ENCODE results near the gene TMEM150B.

Gene TMEM150B, protein sequence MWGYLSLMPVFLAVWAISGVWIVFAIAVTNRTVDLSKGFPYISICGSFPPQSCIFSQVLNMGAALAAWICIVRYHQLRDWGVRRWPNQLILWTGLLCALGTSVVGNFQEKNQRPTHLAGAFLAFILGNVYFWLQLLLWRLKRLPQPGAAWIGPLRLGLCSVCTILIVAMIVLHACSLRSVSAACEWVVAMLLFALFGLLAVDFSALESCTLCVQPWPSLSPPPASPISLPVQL

DNA sequence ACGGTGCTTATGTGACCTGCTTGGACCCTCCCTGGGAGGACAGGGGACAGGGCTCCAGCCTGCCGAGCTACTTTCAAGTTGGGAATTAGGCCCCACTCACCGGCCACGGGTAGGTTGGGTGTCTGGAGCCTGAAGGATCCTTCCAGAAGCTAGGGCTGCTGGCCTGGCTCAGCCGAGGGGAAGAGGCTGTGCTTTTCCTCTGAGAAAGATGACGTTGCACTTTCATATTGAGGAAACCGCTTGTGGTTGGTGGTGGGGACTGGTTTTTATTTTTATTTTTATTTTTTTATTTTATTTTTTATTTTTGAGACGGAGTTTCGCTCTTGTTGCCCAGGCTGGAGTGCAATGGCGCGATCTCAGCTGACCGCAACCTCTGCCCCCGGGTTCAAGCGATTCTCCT is at the start of gene TMEM150B:
TSS of gene TMEM150B (minus strand) at position 170 of the 400 bp plus-strand sequence. CDS start 4,305 bp downstream, outside the sequence.
- in situ Hi-C loops (cut with MboI; ENCODE audit: low sequenced_read_pairs) = no loop called here

DNA sequence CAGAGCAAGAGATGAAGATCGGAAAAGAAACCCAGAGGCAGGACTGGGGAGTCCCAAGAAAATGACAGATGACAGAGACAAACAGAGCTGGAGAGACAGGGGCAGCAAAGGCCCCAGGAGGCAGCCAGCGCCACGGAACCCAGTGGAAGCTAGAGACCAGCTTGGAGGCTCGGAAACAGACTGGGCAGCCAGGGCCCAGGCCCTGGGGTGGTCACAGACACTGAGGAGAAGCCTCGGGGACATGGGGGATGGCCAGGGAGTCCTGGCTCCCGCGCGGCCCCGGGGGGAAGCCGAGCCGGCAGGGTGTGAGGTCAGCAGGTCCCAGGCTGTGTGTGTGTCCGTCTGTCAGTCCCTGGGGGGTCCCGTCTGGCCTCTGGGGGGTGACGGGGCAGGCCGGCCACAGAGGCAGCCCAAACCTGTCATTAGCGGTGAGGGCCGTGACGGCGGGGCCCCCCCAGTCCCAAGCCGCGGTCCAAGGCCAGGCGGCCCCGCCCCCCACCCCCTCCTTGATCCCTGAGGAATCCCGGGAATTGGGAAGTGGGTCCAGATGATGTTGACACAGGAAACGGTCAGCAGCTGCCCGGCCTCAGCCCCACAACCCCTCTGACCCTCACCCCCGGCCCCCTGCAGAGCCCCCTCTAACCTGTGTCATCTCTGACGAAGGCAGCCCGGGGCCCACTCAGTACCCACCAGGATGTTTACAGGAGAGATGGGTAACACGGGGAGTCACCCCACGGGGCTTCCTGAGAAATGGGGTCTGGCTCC is 49.0 kb upstream of the TMEM150B start:
- in situ Hi-C loops (cut with MboI; ENCODE audit: low sequenced_read_pairs) = no loop called here

DNA sequence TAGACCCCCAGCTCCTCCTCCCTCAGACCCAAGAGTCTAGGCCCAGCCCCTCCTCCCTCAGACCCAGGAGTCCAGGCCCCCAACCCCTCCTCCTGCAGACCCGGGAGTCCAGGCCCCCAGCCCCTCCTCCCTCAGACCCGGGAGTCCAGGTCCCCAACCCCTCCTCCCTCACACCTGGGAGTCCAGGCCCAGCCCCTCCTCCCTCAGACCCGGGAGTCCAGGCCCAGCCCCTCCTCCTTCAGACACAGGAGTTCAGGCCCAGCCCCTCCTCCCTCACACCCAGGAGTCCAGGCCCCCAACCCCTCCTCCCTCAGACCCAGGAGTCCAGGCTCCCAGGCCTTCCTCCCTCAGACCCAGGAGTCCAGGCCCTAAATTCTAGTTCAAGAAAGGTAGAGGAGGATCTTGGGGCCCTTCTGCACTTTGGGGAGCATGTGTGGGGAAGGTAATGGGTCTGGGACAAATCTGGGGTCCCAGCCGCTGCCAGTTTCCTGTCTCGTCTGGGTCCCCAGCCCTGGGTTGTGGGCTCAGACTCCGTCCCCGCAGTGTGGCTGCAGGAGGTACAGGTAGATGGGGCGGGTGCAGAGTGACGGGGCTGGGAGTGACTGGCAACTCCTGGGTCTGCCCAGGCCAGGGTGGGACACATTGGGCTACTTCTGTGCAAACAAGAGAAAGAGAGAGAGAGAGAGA is 48.3 kb upstream of the TMEM150B start:
- in situ Hi-C loops (cut with MboI; ENCODE audit: low sequenced_read_pairs) = no loop called here

DNA sequence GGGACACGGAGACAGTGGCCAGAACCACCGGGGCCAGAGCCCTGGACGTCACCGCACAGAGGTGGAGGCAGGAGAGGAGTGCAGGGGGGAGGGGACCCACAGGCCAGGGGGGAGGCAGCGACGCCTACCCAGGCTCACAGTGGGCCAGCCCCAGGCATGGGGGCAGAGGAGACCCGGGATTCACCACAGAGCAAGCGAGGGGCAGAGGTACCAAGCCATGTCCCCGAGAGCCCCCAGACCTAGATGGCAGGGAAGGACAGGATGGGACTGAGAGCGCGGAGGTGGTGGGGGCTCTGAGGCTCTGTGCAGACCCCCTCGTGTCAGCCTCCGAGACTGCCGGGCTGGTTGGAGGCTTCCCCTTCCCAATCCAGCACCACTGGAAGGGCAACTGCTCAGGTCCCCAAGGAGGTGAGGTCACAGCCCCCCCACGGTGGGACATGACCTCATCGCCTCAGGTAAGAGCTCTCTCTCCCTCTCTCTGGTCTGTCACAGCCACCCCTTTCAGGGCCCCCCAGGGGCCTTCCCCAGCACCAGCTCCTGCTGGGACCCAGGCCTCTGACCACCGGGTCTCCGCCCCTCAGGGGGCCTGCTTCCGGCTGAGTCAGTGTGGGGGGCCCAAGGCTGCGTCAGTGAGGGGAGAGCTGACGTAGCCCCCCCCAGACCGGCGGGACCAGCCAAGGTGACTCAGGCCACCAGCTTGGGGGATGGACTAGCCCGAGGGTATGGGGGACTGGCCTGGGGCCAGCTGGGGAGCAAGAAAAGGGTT is 47.4 kb upstream of the TMEM150B start:
- in situ Hi-C loops (cut with MboI; ENCODE audit: low sequenced_read_pairs) = no loop called here

DNA sequence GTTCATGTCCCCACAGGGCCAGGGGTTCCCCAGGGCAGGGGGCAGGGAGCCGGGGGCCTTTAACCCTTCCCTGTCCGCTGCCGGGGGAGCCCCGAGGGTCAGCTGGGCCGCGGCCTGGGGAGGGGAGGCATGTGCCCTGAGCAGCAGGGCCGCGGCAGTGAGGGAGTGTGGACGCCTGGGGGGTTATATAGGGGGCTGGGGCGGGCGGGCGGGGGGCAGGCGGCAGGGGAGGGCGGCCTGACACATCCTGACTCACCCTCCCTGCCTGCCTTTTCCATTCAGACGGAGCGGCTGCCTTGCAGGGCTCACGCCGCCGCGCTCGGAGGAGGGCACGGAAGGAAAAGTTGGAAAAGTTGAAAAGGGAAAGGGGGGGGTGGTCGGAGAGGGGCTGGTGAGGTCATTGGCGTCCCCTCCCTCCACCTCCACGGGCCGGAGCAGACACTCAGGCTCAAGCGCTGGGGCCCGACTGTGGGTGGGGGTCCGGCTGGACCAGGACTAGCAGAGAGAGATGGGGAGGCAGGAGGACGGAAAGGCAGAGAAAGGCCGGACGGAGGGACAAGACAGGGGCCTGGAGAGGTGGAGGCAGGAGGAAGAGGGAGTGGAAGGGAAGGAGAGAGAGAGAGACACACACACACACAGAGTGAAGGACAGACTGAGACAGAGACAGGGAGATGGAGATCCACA is 45.3 kb upstream of the TMEM150B start, which contains the start of gene IL11:
TSS of gene IL11 (minus strand) at position 159 of the 684 bp plus-strand sequence. CDS start at position 6, 153 bp downstream.
- in situ Hi-C loops (cut with MboI; ENCODE audit: low sequenced_read_pairs) = no loop called here

DNA sequence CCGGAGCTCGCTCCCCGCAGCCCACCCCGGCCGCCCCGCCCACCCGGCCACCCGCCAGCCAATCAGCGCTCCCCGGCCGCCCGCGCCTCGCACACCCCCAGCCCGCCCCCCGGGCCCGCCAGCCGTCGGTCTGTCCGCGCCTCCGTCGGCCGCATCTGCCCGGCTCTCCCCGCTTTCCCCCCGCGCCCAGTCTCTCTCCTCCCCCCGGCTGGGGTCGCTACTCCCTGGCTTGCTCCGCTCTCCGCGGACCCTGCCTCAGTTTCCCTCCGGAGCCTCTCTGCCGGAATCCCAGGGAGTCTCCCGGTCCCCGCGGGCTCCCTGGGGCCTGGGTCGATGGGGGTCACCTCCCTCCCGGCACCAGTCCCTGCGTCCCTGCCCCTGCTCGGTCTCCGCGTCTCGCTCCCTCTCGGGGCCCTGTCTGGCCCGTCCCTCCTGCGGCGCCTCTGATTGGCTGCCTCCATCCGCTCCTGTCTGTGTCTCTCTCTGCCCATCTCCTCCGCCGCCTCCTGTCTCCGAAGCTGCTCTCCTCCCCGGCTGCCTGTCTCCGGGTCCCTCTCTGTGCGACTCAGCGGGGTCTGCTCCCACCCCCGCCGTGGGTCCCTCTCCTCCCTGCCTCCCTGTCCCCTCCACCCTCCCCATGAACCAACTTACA is 44.6 kb upstream of the TMEM150B start:
- in situ Hi-C loops (cut with MboI; ENCODE audit: low sequenced_read_pairs) = no loop called here

GRCh38 chr19:55368701-55369563 is 43.8 kb upstream of the TMEM150B start:
- in situ Hi-C loops (cut with MboI; ENCODE audit: low sequenced_read_pairs) = no loop called here

GRCh38 chr19:55368106-55368505 is 43.0 kb upstream of the TMEM150B start:
- in situ Hi-C loops (cut with MboI; ENCODE audit: low sequenced_read_pairs) = no loop called here

- in situ Hi-C loops (cut with MboI; ENCODE audit: low sequenced_read_pairs) = no loop called here
These were observed 41.6 kb upstream of the TMEM150B start for GRCh38 chr19:55366790-55367189.

GRCh38 chr19:55365964-55366363 is 40.8 kb upstream of the TMEM150B start:
- in situ Hi-C loops (cut with MboI; ENCODE audit: low sequenced_read_pairs) = no loop called here

GRCh38 chr19:55365245-55365644 is 40.1 kb upstream of the TMEM150B start:
- in situ Hi-C loops (cut with MboI; ENCODE audit: low sequenced_read_pairs) = no loop called here

GRCh38 chr19:55362990-55363716 is 38.0 kb upstream of the TMEM150B start, which contains the start of gene GARIN5B:
GARIN5B (minus strand) TSS chr19:55363260; CDS start chr19:55363066, 194 bp downstream.
- in situ Hi-C loops (cut with MboI; ENCODE audit: low sequenced_read_pairs) = no loop called here

- in situ Hi-C loops (cut with MboI; ENCODE audit: low sequenced_read_pairs) = no loop called here
These were observed 37.2 kb upstream of the TMEM150B start for GRCh38 chr19:55362174-55362989.

DNA sequence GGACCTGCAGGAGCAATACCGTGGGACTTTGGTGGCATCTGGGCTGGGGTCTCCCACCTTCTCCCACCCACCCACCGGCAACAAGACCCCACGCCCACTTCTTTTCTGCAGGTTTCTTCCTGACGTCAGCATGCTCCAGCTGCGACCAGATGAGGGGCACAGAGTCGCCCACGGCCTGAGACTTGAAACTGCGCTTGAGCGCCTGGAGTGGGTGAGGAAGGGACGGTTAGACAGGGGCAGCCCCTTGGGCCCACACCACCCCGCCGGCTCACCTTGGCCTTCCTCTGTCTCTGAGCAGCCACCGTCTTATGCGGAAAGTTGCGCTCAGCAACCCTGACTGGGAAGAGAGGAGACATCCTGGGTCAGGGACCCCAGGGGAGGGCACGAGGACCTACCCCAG is 35.8 kb upstream of the TMEM150B start:
- in situ Hi-C loops (cut with MboI; ENCODE audit: low sequenced_read_pairs) = no loop called here

- in situ Hi-C loops (cut with MboI; ENCODE audit: low sequenced_read_pairs) = no loop called here
These were observed 34.1 kb upstream of the TMEM150B start for GRCh38 chr19:55358943-55359908.

GRCh38 chr19:55358493-55358892 is 33.4 kb upstream of the TMEM150B start:
- in situ Hi-C loops (cut with MboI; ENCODE audit: low sequenced_read_pairs) = no loop called here
